Fibroblast of lung (primary cell): ENCODE results near the gene PCSK4. TPM values are rescaled to one million over a fixed set of nuclear protein-coding genes. Genes with fewer than 3 reads are reported as not detected.

ENCODE experiments used
- DNase-seq, 2 donors: peaks; one replicate each; pipeline versions ENCODE4 v3.0.0 to v3.0.0-alpha.2; 2010; ENCODE audit warnings: low read depth in 2 of 2
- H2AFZ ChIP-seq: 2 replicates; pipeline ENCODE4 v1.5.1; 2012; ENCODE audit warnings: low read length, control low read depth, inconsistent platforms
- H3K27ac ChIP-seq: 2 replicates; pipeline ENCODE4 v1.5.1; 2011; ENCODE audit warnings: low read length, control low read depth; ENCODE audit not compliant: insufficient read depth
- H3K27me3 ChIP-seq: 2 replicates; pipeline ENCODE4 v1.5.1; 2011; ENCODE audit warnings: mild to moderate bottlenecking, low read length; ENCODE audit not compliant: control insufficient read depth, insufficient read depth
- H3K36me3 ChIP-seq: 2 replicates; pipeline ENCODE4 v1.5.1; 2011; ENCODE audit warnings: low read length; ENCODE audit not compliant: control insufficient read depth, insufficient read depth
- H3K4me1 ChIP-seq: 2 replicates; pipeline ENCODE4 v1.5.1; 2011; ENCODE audit warnings: low read length; ENCODE audit not compliant: control insufficient read depth, insufficient read depth; ENCODE audit errors: extremely low read depth
- H3K4me2 ChIP-seq: 2 replicates; pipeline ENCODE4 v1.5.1; 2011; ENCODE audit warnings: low read length, control low read depth; ENCODE audit not compliant: insufficient read depth; ENCODE audit errors: extremely low read depth
- H3K4me3 ChIP-seq, 4 experiments: fragments of 200-600 bp in 1 of 4; sonication (generic) in 1 of 4; replicated peaks in 1 of 4; 2 replicates each; pipeline ENCODE4 v1.5.1; 2011 to 2016; ENCODE audit warnings: low read length in 4 of 4, low read depth in 3 of 4, mild to moderate bottlenecking in 3 of 4, control low read depth in 2 of 4, inconsistent platforms in 1 of 4, mixed read lengths in 1 of 4; ENCODE audit not compliant: insufficient read depth in 1 of 4; ENCODE audit errors: control extremely low read depth in 1 of 4
- H3K79me2 ChIP-seq: 2 replicates; pipeline ENCODE4 v1.5.1; 2012; ENCODE audit warnings: mild to moderate bottlenecking, low read length, inconsistent platforms; ENCODE audit not compliant: control insufficient read depth, insufficient read depth
- H3K9ac ChIP-seq: 2 replicates; pipeline ENCODE4 v1.5.1; 2011; ENCODE audit warnings: mild to moderate bottlenecking, low read length, control low read depth; ENCODE audit not compliant: insufficient read depth
- H3K9me3 ChIP-seq: 2 replicates; pipeline ENCODE4 v1.5.1; 2012; ENCODE audit warnings: low read depth, low read length; ENCODE audit not compliant: control insufficient read depth, insufficient read depth
- H4K20me1 ChIP-seq: 2 replicates; pipeline ENCODE4 v1.5.1; 2011; ENCODE audit warnings: low read length; ENCODE audit not compliant: control insufficient read depth, insufficient read depth; ENCODE audit errors: extremely low read depth
- CTCF ChIP-seq, 2 donors: IDR thresholded peaks in 1 of 2; conservative IDR thresholded peaks in 1 of 2; 1 replicate in 1 of 2; 2 replicates in 1 of 2; pipeline ENCODE4 v1.5.1; 2011 to 2012; ENCODE audit warnings: low read length in 2 of 2, control low read depth in 1 of 2, inconsistent platforms in 1 of 2, low read depth in 1 of 2, mild to moderate bottlenecking in 1 of 2
- EZH2 ChIP-seq: IDR thresholded peaks from 2 replicates; pipeline ENCODE4 v1.5.1; 2012; ENCODE audit warnings: low read length, control low read depth, mild to moderate bottlenecking; ENCODE audit errors: missing control alignments
- polyA plus RNA-seq, 2 donors: library from polyadenylated mRNA; depleted of rRNA in 1 of 2; stranded (reverse) in 1 of 2; unstranded in 1 of 2; fragments of >200 nt; gene quantifications; 2 replicates each; pipeline ENCODE4 v1.2.1, GENCODE V29; 2011 to 2012; ENCODE audit warnings: missing spikeins in 1 of 2
- total RNA-seq: library from RNA; depleted of rRNA; stranded (reverse); fragments of >200 nt; gene quantifications from 2 replicates; pipeline ENCODE4 v1.2.1, GENCODE V29; 2014

PCSK4 gene
- total and polyA plus RNA-seq, 2 donors (not counting 1 experiment from before 2014, with no cell fraction given) = 0.28 to 3.5 TPM

- Histone ChIP-seq H2AFZ (no peak overlapping the region), H3K4me3 (no peak overlapping the region), H3K4me1 (no peaks in the 10 kb centered on the region), H3K36me3 (no peaks in the 10 kb centered on the region), H3K9me3 (no peaks in the 10 kb centered on the region), H3K27ac (no peak overlapping the region), H3K9ac (no peak overlapping the region), H3K79me2 (no peaks in the 10 kb centered on the region), H4K20me1 (no peaks in the 10 kb centered on the region), H3K27me3 (peaks cover 18% of the 10 kb centered on the region), H3K4me2 (no peak overlapping the region)
- TF ChIP-seq CTCF (conservative IDR thresholded peaks at IDR 0.05 in 1 of 2, IDR thresholded peaks at IDR 0.05 in 1 of 2; ENCODE audit: low read depth in 1 of 2, low read length in 2 of 2) = no peak
- peak; percentile 94 for TF ChIP-seq EZH2
- no peak for DNase-seq
Measured at GRCh38 chr19:1524287-1524971, 34.3 kb upstream of the PCSK4 start.

DNA sequence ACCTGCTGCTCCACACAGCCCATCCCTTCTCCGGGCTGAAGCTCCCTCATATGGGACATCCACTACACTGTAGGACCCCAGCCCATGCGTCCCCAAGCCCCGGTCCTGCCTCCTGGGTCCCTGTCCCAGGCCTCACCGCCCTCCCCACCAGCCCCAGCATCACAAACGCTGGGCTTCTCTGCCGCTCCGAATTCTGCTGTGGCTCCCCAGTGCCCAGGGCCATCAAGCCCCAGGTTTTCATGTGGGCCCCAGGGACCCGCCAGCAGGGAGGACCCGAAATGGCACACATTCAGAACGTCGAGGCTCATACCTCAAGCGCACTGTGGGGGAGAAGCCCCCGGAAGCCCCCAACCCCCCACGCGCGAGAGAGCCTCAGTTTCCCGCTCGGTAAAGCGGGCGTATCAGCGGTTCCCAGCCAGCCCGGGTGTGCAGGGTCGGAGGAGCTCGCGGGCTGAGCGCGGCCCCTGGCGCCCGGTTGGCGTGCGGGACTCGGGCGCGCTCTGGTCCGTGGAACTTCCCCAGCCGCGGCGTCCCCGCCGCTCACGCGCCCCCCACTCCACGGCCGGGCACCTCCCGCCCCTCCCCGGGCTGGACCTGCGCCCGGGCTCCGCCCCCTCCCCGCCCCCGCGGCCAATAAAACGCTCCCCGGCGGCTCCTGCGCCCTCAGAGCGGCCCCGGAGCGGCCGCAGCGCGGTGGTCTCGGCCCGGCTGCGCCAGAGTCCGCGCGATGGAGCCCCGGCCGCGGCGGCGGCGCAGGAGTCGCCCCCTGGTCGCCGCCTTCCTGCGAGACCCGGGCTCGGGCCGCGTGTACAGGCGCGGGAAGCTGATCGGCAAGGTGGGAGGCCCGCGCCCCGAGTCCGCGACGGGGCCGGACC lies 33.5 kb upstream of the PCSK4 start, which contains the start of gene PLK5:
TSS of gene PLK5 (plus strand) at position 666 of the 875 bp plus-strand sequence. CDS start 2,920 bp downstream, outside the sequence.
- no peaks in the 10 kb centered on the region for H4K20me1 ChIP-seq
- no peak within 1 kb of the TSS for H2AFZ ChIP-seq
- no peak for DNase-seq
- no peaks in the 10 kb centered on the region for H3K79me2 ChIP-seq
- no peak within 1 kb of the TSS for H3K27ac ChIP-seq
- no peak for TF ChIP-seq CTCF (conservative IDR thresholded peaks at IDR 0.05 in 1 of 2, IDR thresholded peaks at IDR 0.05 in 1 of 2; ENCODE audit: low read depth in 1 of 2, low read length in 2 of 2)
- TF ChIP-seq EZH2 = no peak
- no peaks in the 10 kb centered on the region for H3K9me3 ChIP-seq
- no peaks in the 10 kb centered on the region for H3K36me3 ChIP-seq
- H3K27me3 ChIP-seq = peaks cover 18% of the 10 kb centered on the region
- H3K9ac ChIP-seq = no peak within 1 kb of the TSS
- no peak within 1 kb of the TSS for H3K4me3 ChIP-seq
- no peak within 1 kb of the TSS for H3K4me2 ChIP-seq
- H3K4me1 ChIP-seq = no peaks in the 10 kb centered on the region

DNA sequence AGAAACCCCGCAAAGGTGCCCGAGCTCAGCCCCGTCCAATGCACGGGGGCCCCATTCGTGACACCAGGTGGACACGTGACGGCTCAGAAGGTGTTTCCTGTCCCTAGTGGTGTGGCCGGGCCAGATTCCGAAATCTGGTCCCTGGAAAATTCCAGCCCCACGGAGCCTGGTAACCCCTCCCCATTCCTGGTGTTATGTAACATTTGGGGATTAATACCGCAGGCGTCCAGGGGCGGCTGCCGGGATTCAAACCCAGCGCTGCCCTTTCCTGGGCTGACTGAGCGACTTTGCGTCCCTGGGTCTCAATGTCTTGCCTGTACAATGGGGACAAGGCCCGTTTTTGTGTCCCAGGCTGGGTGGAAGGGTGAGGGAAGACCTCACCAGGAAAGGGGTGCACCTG lies 32.7 kb upstream of the PCSK4 start:
- Histone ChIP-seq H3K79me2 (no peaks in the 10 kb centered on the region), H3K9me3 (no peaks in the 10 kb centered on the region), H4K20me1 (no peaks in the 10 kb centered on the region), H3K27me3 (peaks cover 21% of the 10 kb centered on the region), H3K4me1 (no peaks in the 10 kb centered on the region), H3K4me3 (no peak overlapping the region), H2AFZ (no peak overlapping the region), H3K9ac (no peak overlapping the region), H3K36me3 (no peaks in the 10 kb centered on the region), H3K4me2 (no peak overlapping the region), H3K27ac (no peak overlapping the region)
- DNase-seq = no peak
- TF ChIP-seq EZH2 (no peak), CTCF (conservative IDR thresholded peaks at IDR 0.05 in 1 of 2, IDR thresholded peaks at IDR 0.05 in 1 of 2; ENCODE audit: low read depth in 1 of 2, low read length in 2 of 2) (no peak)
